GM12878 (cell line): ENCODE results near the gene SAYSD1. TPM values are rescaled to one million over a fixed set of nuclear protein-coding genes. Genes with fewer than 3 reads are reported as not detected.

Experiments used
- ATF2 ChIP-seq: IDR thresholded peaks from 2 replicates; pipeline ENCODE4 v1.6.1; 2012; ENCODE audit warnings: low read length, inconsistent platforms
- CEBPZ ChIP-seq: fragments of 150-350 bp; IDR thresholded peaks from 2 replicates; pipeline ENCODE4 v1.6.1; 2016; ENCODE audit warnings: low read depth, low read length
- CHD2 ChIP-seq: IDR thresholded peaks from 2 replicates; pipeline ENCODE4 v1.6.1; 2011; ENCODE audit warnings: low read depth, low read length, improper control_type of control experiment, borderline replicate concordance
- CREM ChIP-seq: IDR thresholded peaks from 2 replicates; pipeline ENCODE4 v1.6.1; 2014; ENCODE audit warnings: antibody characterized with exemption, low read depth
- EED ChIP-seq: sonication (generic); IDR thresholded peaks from 2 replicates; pipeline ENCODE4 v1.6.1; 2016; ENCODE audit warnings: antibody characterized with exemption, low read depth
- EGR1 ChIP-seq, 2 experiments: IDR thresholded peaks; 1 replicate in 1 of 2; 2 replicates in 1 of 2; pipeline ENCODE4 v1.6.1; 2011 to 2012; ENCODE audit warnings: low read depth in 2 of 2, low read length in 2 of 2, borderline replicate concordance in 1 of 2, mild to moderate bottlenecking in 1 of 2, moderate library complexity in 1 of 2
- GABPA ChIP-seq: IDR thresholded peaks from 2 replicates; pipeline ENCODE4 v1.6.1; 2014; ENCODE audit warnings: antibody characterized with exemption, low read depth, mild to moderate bottlenecking, inconsistent platforms
- HSF1 ChIP-seq: fragments of 150-350 bp; IDR thresholded peaks from 2 replicates; pipeline ENCODE4 v1.6.1; 2014; ENCODE audit warnings: mild to moderate bottlenecking, low read depth, low read length
- IKZF2 ChIP-seq, 2 experiments: fragments of 450-650 bp; IDR thresholded peaks; 2 replicates each; pipeline ENCODE4 v1.6.1; 2017; ENCODE audit warnings: mild to moderate bottlenecking in 2 of 2, moderate library complexity in 2 of 2
- IRF3 ChIP-seq: fragments of 450-650 bp; IDR thresholded peaks from 2 replicates; pipeline ENCODE4 v1.6.1; 2014; ENCODE audit warnings: mild to moderate bottlenecking
- KDM1A ChIP-seq: fragments of 200-600 bp; sonication (generic); IDR thresholded peaks from 2 replicates; pipeline ENCODE4 v1.6.1; 2016; ENCODE audit warnings: borderline replicate concordance
- NR2C2 ChIP-seq: IDR thresholded peaks from 2 replicates; pipeline ENCODE4 v1.6.1; 2011; ENCODE audit warnings: borderline replicate concordance, low read depth; ENCODE audit not compliant: control insufficient read depth, insufficient read length
- NRF1 ChIP-seq: conservative IDR thresholded peaks from 2 replicates; pipeline ENCODE4 v1.6.1; 2011; ENCODE audit warnings: mild to moderate bottlenecking, low read depth, low read length, improper control_type of control experiment
- PAX8 ChIP-seq: fragments of 450-650 bp; IDR thresholded peaks from 2 replicates; pipeline ENCODE4 v1.6.1; 2017; ENCODE audit warnings: mild to moderate bottlenecking, moderate library complexity
- POLR2AphosphoS5 ChIP-seq: IDR thresholded peaks from 2 replicates; pipeline ENCODE4 v1.6.1; 2011; ENCODE audit warnings: mild to moderate bottlenecking, low read length, inconsistent platforms
- RELA ChIP-seq: fragments of 450-650 bp; IDR thresholded peaks from 2 replicates; pipeline ENCODE4 v1.8.0; 2014; ENCODE audit warnings: borderline replicate concordance; ENCODE audit not compliant: partially characterized antibody
- REST ChIP-seq: IDR thresholded peaks from 2 replicates; pipeline ENCODE4 v1.6.1; 2012; ENCODE audit warnings: mild to moderate bottlenecking, low read depth, low read length
- SIN3A ChIP-seq: IDR thresholded peaks from 2 replicates; pipeline ENCODE4 v1.6.1; 2012; ENCODE audit warnings: low read depth, low read length, improper control_type of control experiment
- ZNF274 ChIP-seq: IDR thresholded peaks from one replicate; pipeline ENCODE4 v1.8.0; 2011; ENCODE audit not compliant: insufficient read length, insufficient read depth
- polyA plus RNA-seq, 11 experiments: library from polyadenylated mRNA; depleted of rRNA in 4 of 11; unstranded in 6 of 11; stranded (reverse) in 5 of 11; fragments of >200 nt; fragmentation: Nextera tagmentation in 4 of 11; fragmentation: Illumina TruSeq in 1 of 11; extraction: Ambion mirVana in 4 of 11; extraction: Trizol in 1 of 11; gene quantifications; 1 replicate in 1 of 11; 2 replicates in 10 of 11; pipeline versions ENCODE4 v1.2.1 to v1.2.3, GENCODE V29; 2011 to 2016; ENCODE audit warnings: inconsistent platforms in 2 of 11, missing spikeins in 2 of 11, low read depth in 1 of 11
- total RNA-seq, 4 experiments: library from RNA; depleted of rRNA in 3 of 4; stranded (reverse); fragments of >200 nt in 3 of 4; fragmentation: Illumina TruSeq in 1 of 4; extraction: Trizol in 1 of 4; gene quantifications; 2 replicates each; pipeline versions ENCODE4 v1.2.1 to v1.2.3, GENCODE V29; 2013 to 2021

Gene SAYSD1
- total and polyA plus RNA-seq, 10 of the 15 experiments (the other 5 are each of a cell fraction or from before 2014, with no cell fraction given): 1.5 to 7.3 (median 6.4) TPM

GRCh38 chr6:39086294-39086693 lies 28.7 kb downstream of the SAYSD1 start (continued):
- no peak for TF ChIP-seq REST
- no peak for TF ChIP-seq PAX8
- no peak for TF ChIP-seq EGR1 (IDR thresholded peaks at IDR 0.05; ENCODE audit: borderline replicate concordance in 1 of 2, low read depth in 2 of 2, low read length in 2 of 2)
- no peak for TF ChIP-seq CEBPZ
- no peak for TF ChIP-seq NR2C2
- TF ChIP-seq CREM: no peak
- no peak for TF ChIP-seq ZNF274
- peak; percentile 38; the same call in 1 of the 2 replicates for TF ChIP-seq ATF2
- TF ChIP-seq GABPA: no peak
- no peak for TF ChIP-seq CHD2
- TF ChIP-seq RELA: no peak
- no peak for TF ChIP-seq HSF1
- no peak for TF ChIP-seq SIN3A
- TF ChIP-seq IKZF2 (IDR thresholded peaks at IDR 0.05): peak in 1 of 2 experiments; percentile 56; a peak in 2 of 4 replicates
- TF ChIP-seq IRF3: no peak
- peak; percentile 60 for TF ChIP-seq EED
- TF ChIP-seq POLR2AphosphoS5: no peak
- TF ChIP-seq KDM1A: no peak
- no peak for TF ChIP-seq NRF1
